Measurements from ENCODE around the gene GCK.
"Not testable (repeated sequence)": the region's sequence is repeated elsewhere in the genome, so short reads cannot be mapped to it uniquely, and the experiment has no call there.

DNA sequence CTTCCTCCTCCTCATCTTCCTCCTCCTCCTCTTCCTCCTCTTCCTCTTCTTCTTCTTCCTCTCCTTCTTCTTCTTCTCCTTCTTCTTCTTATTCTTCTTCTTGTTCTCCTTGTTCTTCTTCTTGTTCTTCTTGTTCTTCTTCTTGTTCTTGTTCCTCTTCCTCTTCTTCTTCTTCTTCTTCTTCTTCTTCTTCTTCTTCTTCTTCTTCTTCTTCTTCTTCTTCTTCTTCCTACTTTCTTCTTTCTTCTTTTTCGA lies 14.6 kb downstream of the GCK start:
- not testable (repeated sequence) for TF ChIP-seq CTCF, POLR2A (IDR thresholded peaks at IDR 0.05)

All from adrenal gland (tissue), 5 donors.